ENCODE measurements around the gene RETREG2. TPM values are rescaled to one million over a fixed set of nuclear protein-coding genes. Genes with fewer than 3 reads are reported as not detected.

The RETREG2 gene
- total RNA-seq, 1 experiment from 2014 or later: 49.3 TPM

GRCh38 chr2:219158025-219158424 lies 20.1 kb upstream of the RETREG2 start:
- intact Hi-C loops (cut with micrococcal nuclease): no loop called here
- no TSS peak for BruUV-seq (replicated peaks)
- ChIA-PET POLR2A (interaction anchor here (0.6 to 2.8 kb wide), 3 partner anchors 19 to 142 kb away, joined by 3 to 19 read pairs (median 3); partner anchors contain the start of gene CNPPD1), CTCF (interaction anchor here (0.5 to 11.0 kb wide), 15 partner anchors 9 to 371 kb away, joined by 3 to 178 read pairs (median 10); partner anchors contain the start of genes CNPPD1 and SLC23A3)
- H3K9me3 Mint-ChIP-seq (ENCODE audit: unreplicated experiment): no peaks in the 10 kb centered on the region
- DNase-seq (ENCODE audit: unreplicated experiment): no peak
- H3K36me3 Mint-ChIP-seq (ENCODE audit: insufficient read depth, unreplicated experiment): peaks cover 12% of the 10 kb centered on the region
- no peaks in the 10 kb centered on the region for H3K27me3 Mint-ChIP-seq (ENCODE audit: insufficient read depth, unreplicated experiment)
- H3K4me3 Mint-ChIP-seq (ENCODE audit: unreplicated experiment): no peak overlapping the region
- H3K4me1 Mint-ChIP-seq (ENCODE audit: insufficient read depth, unreplicated experiment): peaks cover 14% of the 10 kb centered on the region
- no peak for TF ChIP-seq CTCF (IDR thresholded peaks at IDR 0.05; ENCODE audit: unreplicated experiment)
- no peak overlapping the region for H3K27ac Mint-ChIP-seq (ENCODE audit: low read depth, unreplicated experiment)

DNA sequence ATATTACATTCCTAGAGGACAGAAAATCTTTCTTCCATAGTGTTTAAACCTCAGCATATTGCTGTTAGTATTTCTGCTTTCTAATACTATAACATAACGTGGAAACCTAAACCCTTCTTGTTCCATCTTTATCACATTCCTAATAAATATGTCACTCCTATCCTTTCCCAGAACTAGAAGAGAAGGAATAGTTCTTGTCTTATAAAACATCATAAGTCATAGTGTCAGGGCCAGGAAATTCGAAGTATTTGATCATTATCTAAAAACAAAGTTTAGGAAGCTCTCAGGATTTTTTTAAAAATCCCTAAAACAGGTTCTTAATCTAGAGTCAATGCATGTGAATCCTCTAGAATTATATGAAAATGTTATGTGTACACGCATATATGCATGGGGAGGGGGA lies 19.5 kb upstream of the RETREG2 start:
- POLR2A ChIA-PET: interaction anchor here (0.6 to 2.8 kb wide), 11 partner anchors 9 to 143 kb away, joined by 3 to 19 read pairs (median 5); partner anchors contain the start of genes CNPPD1 and TUBA4B
- no peak overlapping the region for H3K27ac Mint-ChIP-seq (ENCODE audit: low read depth, unreplicated experiment)
- no peak overlapping the region for H3K4me3 Mint-ChIP-seq (ENCODE audit: unreplicated experiment)
- DNase-seq (ENCODE audit: unreplicated experiment): no peak
- intact Hi-C loops (cut with micrococcal nuclease): no loop called here
- H3K27me3 Mint-ChIP-seq (ENCODE audit: insufficient read depth, unreplicated experiment): no peaks in the 10 kb centered on the region
- peaks cover 12% of the 10 kb centered on the region for H3K36me3 Mint-ChIP-seq (ENCODE audit: insufficient read depth, unreplicated experiment)
- no TSS peak for BruUV-seq (replicated peaks)
- H3K9me3 Mint-ChIP-seq (ENCODE audit: unreplicated experiment): no peaks in the 10 kb centered on the region
- no peak for TF ChIP-seq CTCF (IDR thresholded peaks at IDR 0.05; ENCODE audit: unreplicated experiment)
- CTCF ChIA-PET: interaction anchor here (0.8 to 11.0 kb wide), 24 partner anchors 8 to 369 kb away, joined by 3 to 178 read pairs (median 6); partner anchors contain the start of genes CNPPD1, DNAJB2, GLB1L and SLC23A3
- peaks cover 14% of the 10 kb centered on the region for H3K4me1 Mint-ChIP-seq (ENCODE audit: insufficient read depth, unreplicated experiment)

DNA sequence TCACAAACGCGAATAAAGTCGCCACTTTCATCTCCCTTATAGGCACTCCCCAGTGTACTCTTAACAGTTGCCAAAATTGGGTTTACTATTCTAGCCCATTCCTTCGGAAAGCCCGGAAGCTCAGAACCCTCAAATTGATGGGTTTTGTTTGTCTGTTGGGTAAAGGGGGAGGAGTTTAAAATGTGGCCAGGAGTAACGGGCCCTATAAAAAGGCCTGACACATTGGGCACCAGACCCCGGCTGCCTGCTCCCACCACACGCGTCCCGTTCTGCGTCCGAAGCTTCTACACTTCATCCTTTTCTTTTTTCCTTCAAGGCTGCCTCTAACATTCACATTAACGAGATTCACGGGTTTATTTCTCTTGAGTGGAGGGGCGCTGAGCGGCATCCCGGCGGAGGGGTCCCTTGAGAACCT lies 18.3 kb upstream of the RETREG2 start:
- H3K4me3 Mint-ChIP-seq (ENCODE audit: unreplicated experiment): peak overlapping the region; percentile 77
- DNase-seq (ENCODE audit: unreplicated experiment): no peak
- TF ChIP-seq CTCF (IDR thresholded peaks at IDR 0.05; ENCODE audit: unreplicated experiment): no peak
- H3K27ac Mint-ChIP-seq (ENCODE audit: low read depth, unreplicated experiment): peak overlapping the region; percentile 37
- no peaks in the 10 kb centered on the region for H3K9me3 Mint-ChIP-seq (ENCODE audit: unreplicated experiment)
- intact Hi-C loops (cut with micrococcal nuclease): loop anchor here (1.0 kb wide), 5 partner anchors 17 to 193 kb away; partner anchors contain the start of genes CNPPD1 and ZFAND2B
- no peaks in the 10 kb centered on the region for H3K27me3 Mint-ChIP-seq (ENCODE audit: insufficient read depth, unreplicated experiment)
- peaks cover 14% of the 10 kb centered on the region for H3K4me1 Mint-ChIP-seq (ENCODE audit: insufficient read depth, unreplicated experiment)
- peaks cover 12% of the 10 kb centered on the region for H3K36me3 Mint-ChIP-seq (ENCODE audit: insufficient read depth, unreplicated experiment)
- TSS peak; percentile 46 for BruUV-seq (replicated peaks)
- CTCF ChIA-PET: interaction anchor here (0.6 to 11.0 kb wide), 50 partner anchors 9 to 1333 kb away, joined by 3 to 178 read pairs (median 4); partner anchors contain the start of genes CNPPD1, GLB1L, RESP18 and SLC23A3
- POLR2A ChIA-PET: interaction anchor here (0.6 to 2.8 kb wide), 13 partner anchors 9 to 182 kb away, joined by 3 to 19 read pairs (median 4); partner anchors contain the start of genes ANKZF1, ATG9A, CNPPD1 and SLC23A3

GRCh38 chr2:219160186-219161017 lies 17.7 kb upstream of the RETREG2 start, which contains the start of gene NHEJ1:
Gene NHEJ1 (minus strand): TSS chr2:219160815. CDS start chr2:219158362, 2,453 bp downstream.
- TF ChIP-seq CTCF (IDR thresholded peaks at IDR 0.05; ENCODE audit: unreplicated experiment): peak; percentile 96
- H3K4me1 Mint-ChIP-seq (ENCODE audit: insufficient read depth, unreplicated experiment): peaks cover 14% of the 10 kb centered on the region
- peak within 1 kb of the TSS; percentile 37 for H3K27ac Mint-ChIP-seq (ENCODE audit: low read depth, unreplicated experiment)
- ChIA-PET POLR2A (interaction anchor here (0.8 to 2.8 kb wide), 9 partner anchors 10 to 135 kb away, joined by 3 to 19 read pairs (median 6); partner anchors contain the start of genes ANKZF1, ATG9A, CNPPD1 and SLC23A3), CTCF (interaction anchor here (0.6 to 11.0 kb wide), 36 partner anchors 10 to 482 kb away, joined by 3 to 178 read pairs (median 4); partner anchors contain the start of genes CNPPD1 and SLC23A3)
- peak within 1 kb of the TSS; percentile 77 for H3K4me3 Mint-ChIP-seq (ENCODE audit: unreplicated experiment)
- H3K36me3 Mint-ChIP-seq (ENCODE audit: insufficient read depth, unreplicated experiment): peaks cover 8% of the 10 kb centered on the region
- no TSS peak for BruUV-seq (replicated peaks)
- intact Hi-C loops (cut with micrococcal nuclease): loop anchor here (1.0 kb wide), 5 partner anchors 16 to 192 kb away; partner anchors contain the start of genes CNPPD1 and ZFAND2B
- DNase-seq (ENCODE audit: unreplicated experiment): peak; percentile 95
- H3K9me3 Mint-ChIP-seq (ENCODE audit: unreplicated experiment): no peaks in the 10 kb centered on the region
- no peaks in the 10 kb centered on the region for H3K27me3 Mint-ChIP-seq (ENCODE audit: insufficient read depth, unreplicated experiment)
